ENCODE measurements around the gene ZBTB8OS. TPM values are rescaled to one million over a fixed set of nuclear protein-coding genes. Genes with fewer than 3 reads are reported as not detected.

The ZBTB8OS gene
- total and polyA plus RNA-seq, 9 of the 15 experiments (the other 6 are each of a cell fraction or from before 2014, with no cell fraction given): 54.8 to 230 (median 107) TPM

GRCh38 chr1:32695098-32695904 is 45.0 kb upstream of the ZBTB8OS start (continued):
- TF ChIP-seq ETS1 (conservative IDR thresholded peaks at IDR 0.05; ENCODE audit: control insufficient read depth, low read depth, low read length) (no peak), SMC3 (conservative IDR thresholded peaks at IDR 0.05; ENCODE audit: insufficient read depth, low read depth, low read length) (no peak), KLF6 (CRISPR knock-in tag; IDR thresholded peaks at IDR 0.05; ENCODE audit: borderline replicate concordance) (no peak), ZNF449 (CRISPR knock-in tag; IDR thresholded peaks at IDR 0.05) (no peak), GABPB2 (CRISPR knock-in tag; conservative IDR thresholded peaks at IDR 0.05) (no peak), ZNF445 (CRISPR knock-in tag; IDR thresholded peaks at IDR 0.05; ENCODE audit: low read depth) (no peak), BHLHE40 (IDR thresholded peaks at IDR 0.05; ENCODE audit: low read length) (no peak), ETS2 (tag; IDR thresholded peaks at IDR 0.05; ENCODE audit: borderline replicate concordance, poor library complexity, severe bottlenecking) (no peak), SNIP1 (IDR thresholded peaks at IDR 0.05; ENCODE audit: low read depth) (no peak), GABPA (tag; conservative IDR thresholded peaks at IDR 0.05; ENCODE audit: low read depth) (no peak), VEZF1 (CRISPR knock-in tag; IDR thresholded peaks at IDR 0.05) (no peak), ZBTB7A (IDR thresholded peaks at IDR 0.05; ENCODE audit: borderline replicate concordance, control insufficient read depth, low read depth, low read length) (no peak), MCM3 (IDR thresholded peaks at IDR 0.05) (no peak), PCBP2 (IDR thresholded peaks at IDR 0.05; ENCODE audit: low read depth, low read length, poor library complexity, severe bottlenecking) (no peak), E2F4 (CRISPR knock-in tag; IDR thresholded peaks at IDR 0.05; ENCODE audit: low read depth) (no peak), THRB (CRISPR knock-in tag; conservative IDR thresholded peaks at IDR 0.05) (no peak), MYBL2 (IDR thresholded peaks at IDR 0.05; ENCODE audit: low read depth) (no peak), MYBL2 (CRISPR knock-in tag; IDR thresholded peaks at IDR 0.05; ENCODE audit: borderline replicate concordance) (no peak), ATF7 (IDR thresholded peaks at IDR 0.05) (0 out of 2 replicates have a peak, but pooled peaks have one; percentile 18), ZNF165 (CRISPR knock-in tag; IDR thresholded peaks at IDR 0.05; ENCODE audit: borderline replicate concordance) (no peak)
